Breast epithelium (tissue), 4 donors: ENCODE measurements around the gene OCA2. TPM values are rescaled to one million over a fixed set of nuclear protein-coding genes. Genes with fewer than 3 reads are reported as not detected.

Source experiments
- DNase-seq, 2 donors: peaks; one replicate each; pipeline ENCODE4 v3.0.0-alpha.2; 2019; ENCODE audit warnings: low spot score in 2 of 2
- H3K27ac ChIP-seq, 2 donors: fragments of 200-600 bp; sonication (generic) in 1 of 2; one replicate each; pipeline ENCODE4 v1.5.1; 2016 to 2019; ENCODE audit warnings: mild to moderate bottlenecking in 1 of 2
- H3K27me3 ChIP-seq, 2 donors: fragments of 200-600 bp; sonication (generic) in 1 of 2; one replicate each; pipeline versions ENCODE4 v1.5.1 to v1.6.0; 2017 to 2019; ENCODE audit warnings: control low read depth in 1 of 2, mild to moderate bottlenecking in 1 of 2
- H3K36me3 ChIP-seq: fragments of 200-600 bp; one replicate; pipeline ENCODE4 v1.5.1; 2019
- H3K4me1 ChIP-seq, 2 donors: fragments of 200-600 bp; sonication (generic); one replicate each; pipeline ENCODE4 v1.5.1; 2016 to 2019; ENCODE audit warnings: control low read depth in 1 of 2
- H3K4me3 ChIP-seq, 3 donors: fragments of 200-600 bp; sonication (generic); 1 replicate in 2 of 3; 2 replicates in 1 of 3; pipeline ENCODE4 v1.5.1; 2016 to 2019; ENCODE audit warnings: mild to moderate bottlenecking in 3 of 3, moderate library complexity in 2 of 3
- H3K9me3 ChIP-seq, 2 donors: fragments of 200-600 bp; sonication (generic) in 1 of 2; one replicate each; pipeline ENCODE4 v1.5.1; 2016 to 2019; ENCODE audit warnings: control low read depth in 1 of 2
- CTCF ChIP-seq, 3 donors: fragments of 450-650 bp; IDR thresholded peaks; one replicate each; pipeline ENCODE4 v1.5.1; 2016 to 2017; ENCODE audit warnings: antibody characterized with exemption in 3 of 3, mild to moderate bottlenecking in 3 of 3, moderate library complexity in 3 of 3
- POLR2A ChIP-seq: fragments of 450-650 bp; IDR thresholded peaks from one replicate; pipeline ENCODE4 v1.6.1; 2016; ENCODE audit warnings: antibody characterized with exemption, mild to moderate bottlenecking, moderate library complexity
- POLR2AphosphoS5 ChIP-seq, 3 donors: sonication (generic); formaldehyde crosslinking; IDR thresholded peaks; one replicate each; pipeline ENCODE4 v1.6.1; 2017; ENCODE audit warnings: antibody characterized with exemption in 3 of 3
- intact Hi-C: fragments of 100-400 bp; cut with DNase I; formaldehyde crosslinking; loops from one replicate; pipeline ENCODE4 v1.15.1; 2023; ENCODE audit warnings: low total_unique reads
- total RNA-seq, 3 donors: library from RNA; depleted of rRNA; stranded (reverse); fragments of >200 nt; gene quantifications; one replicate each; pipeline ENCODE4 v1.1.0, GENCODE V29; 2016

OCA2 gene
- total RNA-seq, 3 donors from 2014 or later, result 0.59 to 0.80 (median 0.66) TPM

GRCh38 chr15:28068930-28069329, 30.2 kb downstream of the OCA2 start:
- Histone ChIP-seq H3K27me3 (no peaks in the 10 kb centered on the region), H3K4me3 (no peak overlapping the region), H3K27ac (no peak overlapping the region), H3K36me3 (no peaks in the 10 kb centered on the region), H3K9me3 (no peaks in the 10 kb centered on the region), H3K4me1 (no peaks in the 10 kb centered on the region)
- TF ChIP-seq POLR2AphosphoS5 (IDR thresholded peaks at IDR 0.05), result no peak
- no peak for TF ChIP-seq CTCF (IDR thresholded peaks at IDR 0.05)
- TF ChIP-seq POLR2A, result no peak
- DNase-seq, result no peak
- intact Hi-C loops, result no loop called here

GRCh38 chr15:28066231-28066630, 32.9 kb downstream of the OCA2 start:
- intact Hi-C loops, result no loop called here
- H3K4me3 ChIP-seq, result no peak overlapping the region
- no peaks in the 10 kb centered on the region for H3K27me3 ChIP-seq
- H3K27ac ChIP-seq, result no peak overlapping the region
- no peak for DNase-seq
- TF ChIP-seq CTCF (IDR thresholded peaks at IDR 0.05) (no peak), POLR2AphosphoS5 (IDR thresholded peaks at IDR 0.05) (no peak), POLR2A (no peak)
- H3K9me3 ChIP-seq, result peaks cover 2 to 11% of the 10 kb centered on the region in 2 donors
- H3K4me1 ChIP-seq, result no peaks in the 10 kb centered on the region
- no peaks in the 10 kb centered on the region for H3K36me3 ChIP-seq

DNA sequence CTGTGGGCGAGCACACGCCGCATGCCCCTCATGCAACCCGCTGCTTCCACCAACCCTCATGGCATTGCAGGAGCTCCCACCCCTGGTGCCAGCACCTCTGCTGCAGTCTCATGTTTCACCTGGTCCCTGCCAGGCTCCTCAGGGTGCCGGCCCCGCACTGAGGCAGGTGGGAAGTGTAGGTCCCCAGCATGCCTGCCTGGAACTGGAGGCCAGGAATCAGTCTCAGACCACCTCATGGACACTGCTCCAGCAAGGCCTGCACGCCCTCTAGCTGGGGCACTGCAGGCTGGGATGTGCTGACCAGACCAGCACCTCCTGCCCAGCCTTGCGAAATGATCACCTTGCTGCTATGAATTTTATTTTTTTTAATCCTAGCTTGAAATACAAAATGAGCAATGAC, 39.1 kb downstream of the OCA2 start:
- intact Hi-C loops, result no loop called here
- Histone ChIP-seq H3K27ac (no peak overlapping the region), H3K9me3 (peaks cover 6 to 21% of the 10 kb centered on the region in 2 donors), H3K36me3 (no peaks in the 10 kb centered on the region), H3K4me1 (no peaks in the 10 kb centered on the region), H3K27me3 (no peaks in the 10 kb centered on the region), H3K4me3 (no peak overlapping the region)
- TF ChIP-seq POLR2A (no peak), POLR2AphosphoS5 (IDR thresholded peaks at IDR 0.05) (no peak), CTCF (IDR thresholded peaks at IDR 0.05) (no peak)
- DNase-seq, result no peak

- Histone ChIP-seq H3K4me3 (no peak overlapping the region), H3K9me3 (peaks cover 6 to 18% of the 10 kb centered on the region in 2 donors), H3K4me1 (no peaks in the 10 kb centered on the region), H3K36me3 (no peaks in the 10 kb centered on the region), H3K27me3 (no peaks in the 10 kb centered on the region), H3K27ac (no peak overlapping the region)
- DNase-seq, result no peak
- no peak for TF ChIP-seq POLR2A
- no peak for TF ChIP-seq POLR2AphosphoS5 (IDR thresholded peaks at IDR 0.05)
- no peak for TF ChIP-seq CTCF (IDR thresholded peaks at IDR 0.05)
- intact Hi-C loops, result no loop called here
Observed at GRCh38 chr15:28058082-28058481, 41.0 kb downstream of the OCA2 start.

GRCh38 chr15:28051955-28052633, 47.0 kb downstream of the OCA2 start:
- no peaks in the 10 kb centered on the region for H3K36me3 ChIP-seq

More at GRCh38 chr15:28051955-28052633, 47.0 kb downstream of the OCA2 start:
- Histone ChIP-seq H3K4me1 (no peaks in the 10 kb centered on the region), H3K9me3 (no peaks in the 10 kb centered on the region), H3K27me3 (no peaks in the 10 kb centered on the region), H3K4me3 (no peak overlapping the region), H3K27ac (no peak overlapping the region)
- no peak for TF ChIP-seq POLR2A
- no peak for TF ChIP-seq CTCF (IDR thresholded peaks at IDR 0.05)
- no peak for TF ChIP-seq POLR2AphosphoS5 (IDR thresholded peaks at IDR 0.05)
- intact Hi-C loops, result no loop called here
- DNase-seq, result no peak
